HCT116 (cell line): ENCODE measurements around the gene ALDH3A1. TPM values are rescaled to one million over a fixed set of nuclear protein-coding genes. Genes with fewer than 3 reads are reported as not detected.

Experiments
- ATAC-seq: fragments of 200-7000 bp; cut with Tn5 transposase; 2 replicates; pipeline ENCODE4 v1.9.1; 2020; ENCODE audit warnings: mild to moderate bottlenecking, moderate library complexity
- BruUV-seq: library from RNA; stranded (reverse); fragments of 400-500 nt; replicated peaks from 2 replicates; lab custom pipeline; 2021; lab: Mats Ljungman, UMichigan
- CTCF ChIA-PET: fragments of 300-600 bp; sonication (Branson Sonifier 250); formaldehyde crosslinking; loops from one replicate; lab custom pipeline; 2021; ENCODE audit warnings: antibody characterized with exemption; lab: Charles Lee
- POLR2A ChIA-PET: fragments of 300-600, 350-600 bp; sonication (Branson Sonifier 250); formaldehyde crosslinking; loops from one replicate; lab custom pipeline; 2021; ENCODE audit warnings: antibody characterized with exemption; lab: Charles Lee
- RAD21 ChIA-PET, 2 experiments: fragments of 300-600 bp; sonication (Branson Sonifier 250); formaldehyde crosslinking; loops; one replicate each; lab custom pipeline; 2023; ENCODE audit warnings: low total read pairs in 2 of 2; ENCODE audit not compliant: uncharacterized antibody in 2 of 2, unreplicated experiment in 2 of 2, low non-redundant PET in 1 of 2; lab: Charles Lee
- DNase-seq: peaks from one replicate; pipeline ENCODE4 v3.0.0-alpha.2; 2010; ENCODE audit warnings: low read depth, low spot score
- H2AFZ ChIP-seq: fragments of 200-600 bp; shearing (Covaris generic), sonication (generic); 2 replicates; pipeline ENCODE4 v1.6.1; 2017; ENCODE audit warnings: low read depth, mixed run types, mixed read lengths, antibody characterized with exemption, low read length; ENCODE audit not compliant: poor library complexity, severe bottlenecking
- H3K27ac ChIP-seq: 2 replicates; pipeline ENCODE4 v1.5.1; 2012; ENCODE audit warnings: low read depth, low read length
- H3K27me3 ChIP-seq: fragments of 200-600 bp; sonication (generic); 2 replicates; pipeline ENCODE4 v1.6.1; 2016; ENCODE audit warnings: mixed run types, low read length, mixed read lengths; ENCODE audit not compliant: insufficient read depth
- H3K36me3 ChIP-seq, 2 experiments: fragments of 200-500 bp in 1 of 2; fragments of 200-600 bp in 1 of 2; sonication (Bioruptor generic) in 1 of 2; sonication (generic) in 1 of 2; 2 replicates each; pipeline versions ENCODE4 v1.5.1 to v1.6.1; 2014 to 2016; ENCODE audit warnings: low read length in 2 of 2, inconsistent platforms in 1 of 2, mixed read lengths in 1 of 2, mixed run types in 1 of 2; ENCODE audit not compliant: insufficient read depth in 2 of 2, control insufficient read depth in 1 of 2
- H3K4me1 ChIP-seq, 2 experiments: fragments of 200-600 bp in 1 of 2; sonication (generic) in 1 of 2; 2 replicates each; pipeline versions ENCODE4 v1.5.1 to v1.6.1; 2012 to 2017; ENCODE audit warnings: low read length in 2 of 2, inconsistent platforms in 1 of 2, mild to moderate bottlenecking in 1 of 2, mixed read lengths in 1 of 2, mixed run types in 1 of 2, moderate library complexity in 1 of 2; ENCODE audit not compliant: insufficient read depth in 2 of 2, control insufficient read depth in 1 of 2
- H3K4me2 ChIP-seq: fragments of 200-600 bp; sonication (generic); 2 replicates; pipeline ENCODE4 v1.6.1; 2017; ENCODE audit warnings: mixed run types, low read length, mixed read lengths
- H3K4me3 ChIP-seq, 2 experiments: fragments of 200-600 bp in 1 of 2; sonication (generic) in 1 of 2; replicated peaks in 1 of 2; 2 replicates each; pipeline ENCODE4 v1.5.1; 2011 to 2016; ENCODE audit warnings: low read length in 2 of 2, control low read depth in 1 of 2, low read depth in 1 of 2, mild to moderate bottlenecking in 1 of 2, mixed read lengths in 1 of 2, mixed run types in 1 of 2
- H3K79me2 ChIP-seq: fragments of 200-600 bp; sonication (generic); 2 replicates; pipeline ENCODE4 v1.6.1; 2017; ENCODE audit warnings: mild to moderate bottlenecking, mixed run types, low read length, moderate library complexity, mixed read lengths; ENCODE audit not compliant: insufficient read depth
- H3K9ac ChIP-seq: fragments of 200-600 bp; sonication (generic); 2 replicates; pipeline ENCODE4 v1.6.1; 2016; ENCODE audit warnings: low read length, mixed read lengths
- H3K9me2 ChIP-seq: fragments of 200-600 bp; sonication (generic), shearing (Covaris generic); 2 replicates; pipeline ENCODE4 v1.6.1; 2017; ENCODE audit warnings: mixed run types, mild to moderate bottlenecking, moderate library complexity; ENCODE audit not compliant: insufficient read depth
- H3K9me3 ChIP-seq, 2 experiments: fragments of 200-500 bp in 1 of 2; fragments of 200-600 bp in 1 of 2; sonication (Bioruptor generic) in 1 of 2; sonication (generic) in 1 of 2; 2 replicates each; pipeline ENCODE4 v1.6.1; 2014 to 2017; ENCODE audit warnings: low read length in 2 of 2, mixed read lengths in 2 of 2, inconsistent platforms in 1 of 2, low read depth in 1 of 2, mild to moderate bottlenecking in 1 of 2, mixed run types in 1 of 2, moderate library complexity in 1 of 2; ENCODE audit not compliant: control insufficient read depth in 1 of 2, insufficient read depth in 1 of 2
- H4K20me1 ChIP-seq: fragments of 200-600 bp; sonication (generic), shearing (Covaris generic); 2 replicates; pipeline ENCODE4 v1.6.1; 2017; ENCODE audit warnings: mixed run types, mild to moderate bottlenecking, moderate library complexity; ENCODE audit not compliant: insufficient read depth
- ATF3 ChIP-seq: IDR thresholded peaks from 2 replicates; pipeline ENCODE4 v1.6.1; 2012
- CBX3 ChIP-seq: IDR thresholded peaks from 2 replicates; pipeline ENCODE4 v1.6.1; 2012; ENCODE audit warnings: low read depth
- CEBPB ChIP-seq: IDR thresholded peaks from 2 replicates; pipeline ENCODE4 v1.6.1; 2012; ENCODE audit warnings: low read depth
- EGR1 ChIP-seq: IDR thresholded peaks from 2 replicates; pipeline ENCODE4 v1.6.1; 2012; ENCODE audit warnings: low read depth
- EZH2 ChIP-seq: fragments of 200-600 bp; sonication (generic); IDR thresholded peaks from 2 replicates; pipeline ENCODE4 v1.6.1; 2017; ENCODE audit warnings: antibody characterized with exemption, mixed run types
- JUND ChIP-seq: IDR thresholded peaks from 2 replicates; pipeline ENCODE4 v1.6.1; 2012
- POLR2A ChIP-seq: IDR thresholded peaks from 2 replicates; pipeline ENCODE4 v1.7.0; 2011; ENCODE audit warnings: borderline replicate concordance; ENCODE audit not compliant: insufficient read depth, insufficient read length; ENCODE audit errors: extremely low read depth
- REST ChIP-seq: IDR thresholded peaks from 2 replicates; pipeline ENCODE4 v1.6.1; 2012; ENCODE audit warnings: low read depth
- SRF ChIP-seq: IDR thresholded peaks from 2 replicates; pipeline ENCODE4 v1.6.1; 2012; ENCODE audit warnings: low read depth
- TCF7L2 ChIP-seq: IDR thresholded peaks from 2 replicates; pipeline ENCODE4 v1.7.0; 2011; ENCODE audit warnings: borderline replicate concordance, inconsistent platforms; ENCODE audit not compliant: insufficient read depth, insufficient read length; ENCODE audit errors: extremely low read depth
- YY1 ChIP-seq: IDR thresholded peaks from 2 replicates; pipeline ENCODE4 v1.6.1; 2011; ENCODE audit warnings: low read length, low read depth, moderate library complexity, mild to moderate bottlenecking; ENCODE audit not compliant: insufficient replicate concordance; ENCODE audit errors: extremely low read depth
- ZBTB33 ChIP-seq: IDR thresholded peaks from 2 replicates; pipeline ENCODE4 v1.6.1; 2011; ENCODE audit warnings: mild to moderate bottlenecking, low read length, moderate library complexity; ENCODE audit not compliant: insufficient replicate concordance; ENCODE audit errors: extremely low read depth
- ZNF274 ChIP-seq: fragments of 200-500 bp; sonication (Bioruptor generic); IDR thresholded peaks from 2 replicates; pipeline ENCODE4 v1.6.1; 2014; ENCODE audit warnings: mild to moderate bottlenecking, low read depth, low read length, inconsistent platforms
- intact Hi-C: fragments of 100-400 bp; cut with micrococcal nuclease; formaldehyde crosslinking; loops from 2 replicates; pipeline ENCODE4 v1.10.0; 2022
- total RNA-seq: library from RNA; stranded (reverse); gene quantifications from one replicate; pipeline ENCODE4 v1.2.1, GENCODE V29; 2021; ENCODE audit not compliant: unreplicated experiment

Gene ALDH3A1
- total RNA-seq, 1 experiment from 2014 or later: 0.86 TPM

- ChIA-PET RAD21 (no interaction called here), CTCF (no interaction called here), POLR2A (no interaction called here)
- DNase-seq (no peak), ATAC-seq (no peak)
- Histone ChIP-seq H3K27ac (no peak overlapping the region), H3K27me3 (no peaks in the 10 kb centered on the region), H3K79me2 (no peaks in the 10 kb centered on the region), H3K9ac (no peak overlapping the region), H3K4me2 (no peak overlapping the region), H2AFZ (no peak overlapping the region), H3K36me3 (no peaks in the 10 kb centered on the region), H3K9me3 (no peaks in the 10 kb centered on the region), H3K4me1 (peaks cover 8 to 14% of the 10 kb centered on the region in 2 experiments; a peak in 3 of 4 replicates), H4K20me1 (no peaks in the 10 kb centered on the region), H3K9me2 (no peaks in the 10 kb centered on the region), H3K4me3 (no peak overlapping the region)
- BruUV-seq: no TSS peak
- intact Hi-C loops: no loop called here
- TF ChIP-seq EZH2 (no peak), YY1 (no peak), JUND (no peak), CEBPB (no peak), ATF3 (no peak), ZBTB33 (no peak), ZNF274 (no peak), TCF7L2 (no peak), CBX3 (no peak), EGR1 (no peak), POLR2A (no peak), REST (no peak), SRF (no peak)
- TF ChIP-seq, all 23 proteins: peak for 0
Measured at GRCh38 chr17:19725486-19725885, 22.6 kb downstream of the ALDH3A1 start.
